ENCODE data around the gene CPPED1.

CPPED1 gene

DNA sequence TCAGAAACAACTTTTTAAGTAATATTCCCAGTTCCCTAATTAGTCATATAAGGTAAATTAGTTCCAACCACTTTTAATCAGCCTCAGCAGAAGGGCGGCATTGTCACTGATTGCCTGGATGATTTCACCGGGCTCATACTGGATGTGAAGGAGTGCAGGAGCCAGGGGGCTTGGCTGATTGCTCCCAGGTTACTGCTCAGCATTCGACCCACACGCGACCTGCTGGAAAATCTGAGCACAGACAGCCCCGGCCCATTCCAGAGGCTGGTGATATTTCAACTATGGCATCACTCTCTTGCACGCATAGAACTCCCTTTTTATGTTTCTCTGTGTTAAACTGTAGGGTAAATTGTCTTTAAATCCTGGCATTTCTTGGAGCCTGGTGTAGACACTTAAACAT, 34.2 kb downstream of the CPPED1 start:
- POLR2A ChIA-PET: no interaction called here
- CTCF ChIA-PET: no interaction called here
- H3K4me3 ChIP-seq (ENCODE audit: low read depth, low read length): no peak overlapping the region
- no peaks in the 10 kb centered on the region for H3K4me1 ChIP-seq (ENCODE audit: control insufficient read depth, insufficient read depth, low read length)
- TF ChIP-seq, protein P1, sequence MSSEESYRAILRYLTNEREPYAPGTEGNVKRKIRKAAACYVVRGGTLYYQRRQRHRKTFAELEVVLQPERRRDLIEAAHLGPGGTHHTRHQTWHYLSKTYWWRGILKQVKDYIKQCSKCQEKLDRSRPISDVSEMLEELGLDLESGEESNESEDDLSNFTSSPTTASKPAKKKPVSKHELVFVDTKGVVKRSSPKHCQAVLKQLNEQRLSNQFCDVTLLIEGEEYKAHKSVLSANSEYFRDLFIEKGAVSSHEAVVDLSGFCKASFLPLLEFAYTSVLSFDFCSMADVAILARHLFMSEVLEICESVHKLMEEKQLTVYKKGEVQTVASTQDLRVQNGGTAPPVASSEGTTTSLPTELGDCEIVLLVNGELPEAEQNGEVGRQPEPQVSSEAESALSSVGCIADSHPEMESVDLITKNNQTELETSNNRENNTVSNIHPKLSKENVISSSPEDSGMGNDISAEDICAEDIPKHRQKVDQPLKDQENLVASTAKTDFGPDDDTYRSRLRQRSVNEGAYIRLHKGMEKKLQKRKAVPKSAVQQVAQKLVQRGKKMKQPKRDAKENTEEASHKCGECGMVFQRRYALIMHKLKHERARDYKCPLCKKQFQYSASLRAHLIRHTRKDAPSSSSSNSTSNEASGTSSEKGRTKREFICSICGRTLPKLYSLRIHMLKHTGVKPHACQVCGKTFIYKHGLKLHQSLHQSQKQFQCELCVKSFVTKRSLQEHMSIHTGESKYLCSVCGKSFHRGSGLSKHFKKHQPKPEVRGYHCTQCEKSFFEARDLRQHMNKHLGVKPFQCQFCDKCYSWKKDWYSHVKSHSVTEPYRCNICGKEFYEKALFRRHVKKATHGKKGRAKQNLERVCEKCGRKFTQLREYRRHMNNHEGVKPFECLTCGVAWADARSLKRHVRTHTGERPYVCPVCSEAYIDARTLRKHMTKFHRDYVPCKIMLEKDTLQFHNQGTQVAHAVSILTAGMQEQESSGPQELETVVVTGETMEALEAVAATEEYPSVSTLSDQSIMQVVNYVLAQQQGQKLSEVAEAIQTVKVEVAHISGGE (tag by site-specific recombination; conservative IDR thresholded peaks at IDR 0.05; ENCODE audit: low read depth): no peak
- TF ChIP-seq ZNF426 (tag by site-specific recombination; IDR thresholded peaks at IDR 0.05) (no peak), ZNF549 (tag by site-specific recombination; IDR thresholded peaks at IDR 0.05) (no peak)
- TF ChIP-seq, protein P2, sequence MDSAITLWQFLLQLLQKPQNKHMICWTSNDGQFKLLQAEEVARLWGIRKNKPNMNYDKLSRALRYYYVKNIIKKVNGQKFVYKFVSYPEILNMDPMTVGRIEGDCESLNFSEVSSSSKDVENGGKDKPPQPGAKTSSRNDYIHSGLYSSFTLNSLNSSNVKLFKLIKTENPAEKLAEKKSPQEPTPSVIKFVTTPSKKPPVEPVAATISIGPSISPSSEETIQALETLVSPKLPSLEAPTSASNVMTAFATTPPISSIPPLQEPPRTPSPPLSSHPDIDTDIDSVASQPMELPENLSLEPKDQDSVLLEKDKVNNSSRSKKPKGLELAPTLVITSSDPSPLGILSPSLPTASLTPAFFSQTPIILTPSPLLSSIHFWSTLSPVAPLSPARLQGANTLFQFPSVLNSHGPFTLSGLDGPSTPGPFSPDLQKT (IDR thresholded peaks at IDR 0.05; ENCODE audit: borderline replicate concordance, low read depth, low read length): no peak
- no peaks in the 10 kb centered on the region for H3K36me3 ChIP-seq (ENCODE audit: control insufficient read depth in 2 of 2, insufficient read depth in 1 of 2, low read length in 2 of 2)
- no peaks in the 10 kb centered on the region for H3K9me3 ChIP-seq (ENCODE audit: control insufficient read depth, insufficient read depth, low read depth, low read length)
- no peak overlapping the region for H3K27ac ChIP-seq (ENCODE audit: extremely low read depth, low read depth, low read length)

- TF ChIP-seq SP7 (tag by site-specific recombination; IDR thresholded peaks at IDR 0.05) (no peak), ZFP3 (tag by site-specific recombination; IDR thresholded peaks at IDR 0.05; ENCODE audit: low read depth) (no peak), ZNF16 (tag by site-specific recombination; IDR thresholded peaks at IDR 0.05; ENCODE audit: low read depth) (no peak), ZNF664 (tag by site-specific recombination; IDR thresholded peaks at IDR 0.05) (no peak), ZNF843 (tag by site-specific recombination; IDR thresholded peaks at IDR 0.05) (no peak), ZBTB1 (tag by site-specific recombination; IDR thresholded peaks at IDR 0.05) (no peak), MYNN (tag by site-specific recombination; IDR thresholded peaks at IDR 0.05; ENCODE audit: borderline replicate concordance) (no peak), PRDM10 (tag by site-specific recombination; IDR thresholded peaks at IDR 0.05) (no peak), MEIS1 (CRISPR knock-in tag; IDR thresholded peaks at IDR 0.05; ENCODE audit: borderline replicate concordance) (no peak), ZNF449 (tag by site-specific recombination; IDR thresholded peaks at IDR 0.05) (no peak), ZNF513 (tag by site-specific recombination; IDR thresholded peaks at IDR 0.05) (no peak)
- Histone ChIP-seq H3K4me1 (ENCODE audit: control insufficient read depth, insufficient read depth, low read length) (no peaks in the 10 kb centered on the region), H3K4me3 (ENCODE audit: low read depth, low read length) (no peak overlapping the region), H3K36me3 (ENCODE audit: control insufficient read depth in 2 of 2, insufficient read depth in 1 of 2, low read length in 2 of 2) (no peaks in the 10 kb centered on the region), H3K27ac (ENCODE audit: extremely low read depth, low read depth, low read length) (no peak overlapping the region), H3K9me3 (ENCODE audit: control insufficient read depth, insufficient read depth, low read depth, low read length) (no peaks in the 10 kb centered on the region)
- POLR2A ChIA-PET: no interaction called here
- CTCF ChIA-PET: interaction anchor here (0.7 kb wide), 1 partner anchor 138 kb away, joined by 3 read pairs; no protein-coding TSS in a partner anchor
Measured at GRCh38 chr16:12767897-12768296, 35.8 kb downstream of the CPPED1 start.
